Measurements from ENCODE around the gene TMEM18. TPM values are rescaled to one million over a fixed set of nuclear protein-coding genes. Genes with fewer than 3 reads are reported as not detected.

Gene TMEM18
- total and polyA plus RNA-seq, 2 of the 4 experiments (the other 2 are of a cell fraction), result 15.2 to 30.2 TPM

- DNase-seq (peak; percentile 84), ATAC-seq (ENCODE audit: low read depth) (peak; percentile 71)
- BruUV-seq (replicated peaks), result no TSS peak
- H3K4me1 ChIP-seq (ENCODE audit: control insufficient read depth, insufficient read depth, low read length), result peaks cover 16% of the 10 kb centered on the region
- dilution Hi-C loops (cut with HindIII; ENCODE audit: low sequenced_read_pairs, unreplicated experiment) (no loop called here), intact Hi-C loops (cut with micrococcal nuclease) (no loop called here), in situ Hi-C loops (cut with MboI; ENCODE audit: low sequenced_read_pairs) (loop anchor here (10.0 kb wide), 1 partner anchor 425 kb away; no protein-coding TSS in a partner anchor)
- no peak overlapping the region for H3K9ac ChIP-seq (ENCODE audit: low read depth, low read length)
- H3K9me1 ChIP-seq (ENCODE audit: insufficient read depth, low read length), result peaks cover 9% of the 10 kb centered on the region; the same call in 1 of the 2 replicates
- H2BK20ac ChIP-seq (ENCODE audit: low read depth, low read length), result no peak overlapping the region
- H2BK15ac ChIP-seq (ENCODE audit: low read depth, low read length), result no peak overlapping the region
- H3K4me3 ChIP-seq (ENCODE audit: insufficient read depth, low read depth, low read length), result no peak overlapping the region
- no peak overlapping the region for H4K8ac ChIP-seq (ENCODE audit: low read depth in 2 of 2, low read length in 2 of 2)
- no peak overlapping the region for H3K18ac ChIP-seq (ENCODE audit: low read depth, low read length)
- no peak overlapping the region for H3K27ac ChIP-seq (ENCODE audit: insufficient read depth, low read length)
- no peak overlapping the region for H3K23ac ChIP-seq (ENCODE audit: low read depth, low read length)
- no peak overlapping the region for H2BK5ac ChIP-seq (ENCODE audit: low read depth, low read length, poor library complexity, severe bottlenecking)
- H4K20me1 ChIP-seq (ENCODE audit: insufficient read depth, low read length), result no peaks in the 10 kb centered on the region
- no peak for TF ChIP-seq SMC3 (IDR thresholded peaks at IDR 0.05; ENCODE audit: low read depth, low read length)
- TF ChIP-seq MXI1 (IDR thresholded peaks at IDR 0.05; ENCODE audit: borderline replicate concordance, low read depth, low read length), result no peak; the same call in 1 of the 2 replicates
- no peak for TF ChIP-seq POLR2A (IDR thresholded peaks at IDR 0.05; ENCODE audit: low read depth, low read length)
- ChIA-PET CTCF (no interaction called here), POLR2A (ENCODE audit: unreplicated experiment) (no interaction called here)
- H3K4me2 ChIP-seq (ENCODE audit: low read depth, low read length), result no peak overlapping the region; the same call in 1 of the 2 replicates
- no peak overlapping the region for H4K5ac ChIP-seq (ENCODE audit: low read depth, low read length)
- peaks cover 22% of the 10 kb centered on the region for H3K36me3 ChIP-seq (ENCODE audit: control insufficient read depth, insufficient read depth, low read length)
- H3K14ac ChIP-seq (replicated peaks; ENCODE audit: low read depth, low read length), result no peak overlapping the region
- no CpG with 5 or more reads among the region's 7 CpGs for WGBS, 2 experiments (ENCODE audit: extremely low coverage in 2 of 2, insufficient read length in 1 of 2)
- no peak overlapping the region for H3K4ac ChIP-seq (ENCODE audit: low read depth, low read length)
- H3K79me1 ChIP-seq (ENCODE audit: low read depth in 1 of 2, low read length in 2 of 2), result peaks cover 20 to 33% of the 10 kb centered on the region in 2 experiments
- H4K91ac ChIP-seq (ENCODE audit: insufficient read depth, low read depth, low read length), result no peak overlapping the region
- H3K56ac ChIP-seq (ENCODE audit: extremely low read depth, insufficient read depth, low read length), result no peak overlapping the region
- no peak overlapping the region for H2AFZ ChIP-seq (replicated peaks; ENCODE audit: low read length, poor library complexity)
- H3K27me3 ChIP-seq (ENCODE audit: control insufficient read depth, insufficient read depth, low read length), result no peaks in the 10 kb centered on the region
- H3K9me3 ChIP-seq (ENCODE audit: control insufficient read depth, insufficient read depth, low read length), result peaks cover 3% of the 10 kb centered on the region; the same call in 1 of the 2 replicates
- H2AK9ac ChIP-seq (replicated peaks; ENCODE audit: low read depth, low read length, poor library complexity), result no peak overlapping the region
- H2AK5ac ChIP-seq (ENCODE audit: low read depth, low read length), result no peak overlapping the region
- H2BK120ac ChIP-seq (ENCODE audit: low read depth, low read length), result no peak overlapping the region
Observed at GRCh38 chr2:669323-669722, 7.9 kb downstream of the TMEM18 start.

All from IMR-90 (cell line).